ENCODE measurements around the gene ABCB7.
"Not testable (repeated sequence)": the region's sequence is repeated elsewhere in the genome, so short reads cannot be mapped to it uniquely, and the experiment has no call there.

ABCB7 gene

DNA sequence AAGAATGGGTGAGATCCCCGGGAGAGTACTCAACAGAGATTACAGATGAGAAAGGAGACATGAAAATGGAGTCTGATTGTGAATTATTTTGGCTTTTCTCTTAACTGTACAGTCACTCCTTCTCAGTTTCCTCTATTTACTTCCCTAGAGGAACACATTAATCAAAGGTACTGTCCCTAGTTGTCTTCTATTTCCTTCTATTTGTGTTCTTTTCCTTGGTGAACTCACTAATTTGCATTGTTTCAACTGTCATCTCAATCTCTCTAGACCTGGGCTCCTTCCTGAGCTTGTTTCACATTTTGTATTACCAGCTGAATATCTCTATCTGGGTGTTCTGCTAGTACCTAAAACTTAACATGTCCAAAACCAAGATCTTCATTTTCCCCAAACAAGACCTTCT, 59.8 kb downstream of the ABCB7 start:
- DNase-seq (ENCODE audit: low read depth in 2 of 2) = no peak

DNA sequence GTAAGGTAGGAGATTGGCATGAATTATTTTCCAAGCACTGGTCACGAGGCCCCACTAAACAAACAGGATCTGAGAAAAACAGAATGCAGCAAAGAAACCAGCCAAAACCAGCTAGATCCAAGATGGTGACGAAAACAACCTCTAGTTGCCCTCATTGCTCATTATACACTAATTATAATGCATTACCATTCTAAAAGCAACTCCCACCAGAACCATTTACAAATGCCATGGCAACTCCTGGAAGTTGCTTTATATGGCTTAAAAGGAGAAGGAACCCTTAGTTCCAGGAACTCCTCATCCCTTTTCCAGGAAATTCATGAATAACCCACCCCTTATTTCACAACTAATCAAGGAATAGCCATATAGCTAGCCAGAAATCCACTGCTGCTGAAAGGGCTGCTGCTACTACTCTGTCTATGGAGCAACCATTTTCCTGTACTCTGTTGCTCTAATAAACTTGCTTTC, 69.3 kb downstream of the ABCB7 start:
- no peak for DNase-seq (ENCODE audit: low read depth in 2 of 2)

GRCh38 chrX:75084757-75085156, 71.3 kb downstream of the ABCB7 start:
- no peak for DNase-seq (ENCODE audit: low read depth in 2 of 2)

GRCh38 chrX:75076429-75076828, 79.7 kb downstream of the ABCB7 start:
- DNase-seq (ENCODE audit: low read depth in 2 of 2) = no peak

- no peak for DNase-seq (ENCODE audit: low read depth in 2 of 2)
Observed at GRCh38 chrX:75074475-75074874, 81.6 kb downstream of the ABCB7 start.

GRCh38 chrX:75071334-75071733, 84.7 kb downstream of the ABCB7 start:
- DNase-seq (ENCODE audit: low read depth in 2 of 2) = no peak

GRCh38 chrX:75067931-75068330, 88.2 kb downstream of the ABCB7 start:
- no peak for DNase-seq (ENCODE audit: low read depth in 2 of 2)

DNA sequence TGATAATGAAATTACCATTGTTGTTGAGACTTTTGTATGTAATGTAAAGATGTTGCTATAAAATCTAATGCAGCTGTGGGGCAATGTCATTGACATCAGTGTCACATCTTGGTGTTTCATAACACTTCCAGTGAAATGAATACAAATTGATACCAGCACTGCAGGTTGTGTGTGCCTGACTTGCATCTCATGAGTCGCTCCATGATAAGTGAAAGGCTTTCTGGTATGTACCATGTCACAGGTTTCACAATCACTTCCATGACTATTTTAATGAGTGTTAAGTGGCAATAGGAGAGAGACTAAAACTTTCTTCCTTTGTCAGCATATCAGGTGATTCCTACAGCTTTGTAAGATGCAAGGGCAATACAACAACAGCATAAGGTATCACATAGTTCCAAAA, 94.4 kb downstream of the ABCB7 start:
- no peak for DNase-seq (ENCODE audit: low read depth in 2 of 2)

DNA sequence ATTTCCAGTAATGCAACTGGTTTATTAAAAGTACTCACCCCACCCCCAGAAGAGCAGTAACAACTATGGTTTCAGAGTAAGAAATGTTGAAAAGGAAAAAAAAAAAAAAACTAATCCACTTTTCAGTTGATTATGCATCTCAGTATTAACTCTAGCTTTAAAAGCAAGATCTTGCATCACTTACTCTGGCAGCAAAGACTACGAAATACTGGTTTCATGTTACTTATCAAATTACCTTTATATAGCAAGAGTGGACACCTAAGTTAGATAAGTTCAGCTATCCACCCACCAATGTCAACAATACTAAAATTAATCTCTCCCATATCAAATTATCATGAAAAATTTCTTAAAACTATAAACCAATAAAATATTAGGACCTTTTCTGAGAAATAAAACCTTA, 105.0 kb downstream of the ABCB7 start:
- no peak for DNase-seq (ENCODE audit: low read depth in 2 of 2)

- DNase-seq (ENCODE audit: low read depth in 2 of 2) = no peak
Observed at GRCh38 chrX:75045369-75045768, 110.7 kb downstream of the ABCB7 start.

GRCh38 chrX:75044142-75044541, 111.9 kb downstream of the ABCB7 start:
- not testable (repeated sequence) for DNase-seq (ENCODE audit: low read depth in 2 of 2)

- no peak for DNase-seq (ENCODE audit: low read depth in 2 of 2)
Observed at GRCh38 chrX:75038925-75039324, 117.2 kb downstream of the ABCB7 start.

Data from stimulated activated CD4-positive, alpha-beta T cell treated with anti-CD3 and anti-CD28 coated beads, Interleukin-1b, Interleukin-23, amount 100 ng/mL, for 4 hours (primary cell).